Epithelial cell of esophagus (primary cell): ENCODE data around the gene DNAJB8.

ENCODE experiments used
- DNase-seq: peaks from one replicate; pipeline ENCODE4 v3.0.0; 2010; ENCODE audit warnings: low read depth
- H3K4me3 ChIP-seq: 2 replicates; pipeline ENCODE4 v1.5.1; 2011; ENCODE audit warnings: mild to moderate bottlenecking, low read length, control low read depth
- CTCF ChIP-seq: IDR thresholded peaks from 2 replicates; pipeline ENCODE4 v1.5.1; 2011; ENCODE audit warnings: low read depth, mild to moderate bottlenecking, low read length, control low read depth, inconsistent platforms; ENCODE audit not compliant: insufficient read depth; ENCODE audit errors: missing control alignments

DNAJB8 gene

GRCh38 chr3:128464702-128465101, 2.0 kb downstream of the DNAJB8 start:
- DNase-seq, result no peak
- no peak for TF ChIP-seq CTCF
- H3K4me3 ChIP-seq, result no peak overlapping the region

GRCh38 chr3:128464188-128464587, 2.5 kb downstream of the DNAJB8 start:
- no peak for TF ChIP-seq CTCF
- H3K4me3 ChIP-seq, result no peak overlapping the region
- no peak for DNase-seq

GRCh38 chr3:128463771-128464170, 2.9 kb downstream of the DNAJB8 start:
- DNase-seq, result no peak
- no peak for TF ChIP-seq CTCF
- H3K4me3 ChIP-seq, result no peak overlapping the region

GRCh38 chr3:128463354-128463753, 3.3 kb downstream of the DNAJB8 start:
- DNase-seq, result no peak
- H3K4me3 ChIP-seq, result no peak overlapping the region
- no peak for TF ChIP-seq CTCF

GRCh38 chr3:128462931-128463330, 3.8 kb downstream of the DNAJB8 start:
- no peak for DNase-seq
- no peak overlapping the region for H3K4me3 ChIP-seq
- no peak for TF ChIP-seq CTCF

GRCh38 chr3:128462341-128462910, 4.3 kb downstream of the DNAJB8 start:
- no peak for DNase-seq
- TF ChIP-seq CTCF, result no peak

GRCh38 chr3:128461731-128462130, 5.0 kb downstream of the DNAJB8 start:
- no peak for TF ChIP-seq CTCF
- no peak overlapping the region for H3K4me3 ChIP-seq

More at GRCh38 chr3:128462341-128462910, 4.3 kb downstream of the DNAJB8 start:
- no peak overlapping the region for H3K4me3 ChIP-seq

More at GRCh38 chr3:128461731-128462130, 5.0 kb downstream of the DNAJB8 start:
- DNase-seq, result no peak
